ENCODE measurements around the gene NLRP3.

- TF ChIP-seq, protein P1, sequence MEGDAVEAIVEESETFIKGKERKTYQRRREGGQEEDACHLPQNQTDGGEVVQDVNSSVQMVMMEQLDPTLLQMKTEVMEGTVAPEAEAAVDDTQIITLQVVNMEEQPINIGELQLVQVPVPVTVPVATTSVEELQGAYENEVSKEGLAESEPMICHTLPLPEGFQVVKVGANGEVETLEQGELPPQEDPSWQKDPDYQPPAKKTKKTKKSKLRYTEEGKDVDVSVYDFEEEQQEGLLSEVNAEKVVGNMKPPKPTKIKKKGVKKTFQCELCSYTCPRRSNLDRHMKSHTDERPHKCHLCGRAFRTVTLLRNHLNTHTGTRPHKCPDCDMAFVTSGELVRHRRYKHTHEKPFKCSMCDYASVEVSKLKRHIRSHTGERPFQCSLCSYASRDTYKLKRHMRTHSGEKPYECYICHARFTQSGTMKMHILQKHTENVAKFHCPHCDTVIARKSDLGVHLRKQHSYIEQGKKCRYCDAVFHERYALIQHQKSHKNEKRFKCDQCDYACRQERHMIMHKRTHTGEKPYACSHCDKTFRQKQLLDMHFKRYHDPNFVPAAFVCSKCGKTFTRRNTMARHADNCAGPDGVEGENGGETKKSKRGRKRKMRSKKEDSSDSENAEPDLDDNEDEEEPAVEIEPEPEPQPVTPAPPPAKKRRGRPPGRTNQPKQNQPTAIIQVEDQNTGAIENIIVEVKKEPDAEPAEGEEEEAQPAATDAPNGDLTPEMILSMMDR (IDR thresholded peaks at IDR 0.05), result no peak
- no peak for TF ChIP-seq POLR2AphosphoS5 (IDR thresholded peaks at IDR 0.05)
- no peak for TF ChIP-seq POLR2A (IDR thresholded peaks at IDR 0.05)
- no peak for TF ChIP-seq EP300 (IDR thresholded peaks at IDR 0.05; ENCODE audit: low read depth)
Measured at GRCh38 chr1:247429496-247429895, 13.5 kb downstream of the NLRP3 start.
